SU-DHL-6 (cell line): ENCODE data around the gene KCNE4.

Experiments used
- H2AFZ ChIP-seq: fragments of 200-600 bp; sonication (generic); 2 replicates; pipeline ENCODE4 v1.6.1; 2014; ENCODE audit warnings: low read depth, mild to moderate bottlenecking, moderate library complexity, mixed read lengths, antibody characterized with exemption, low read length; ENCODE audit not compliant: severe bottlenecking
- H3F3A ChIP-seq: fragments of 200-600 bp; shearing (Covaris generic); 2 replicates; pipeline ENCODE4 v1.6.0; 2016; ENCODE audit warnings: antibody characterized with exemption, mild to moderate bottlenecking; ENCODE audit not compliant: insufficient read depth
- H3K27ac ChIP-seq: fragments of 200-600 bp; sonication (generic); 2 replicates; pipeline ENCODE4 v1.5.1; 2016; ENCODE audit warnings: low read depth, mild to moderate bottlenecking, low read length, moderate library complexity, mixed read lengths
- H3K27me3 ChIP-seq: fragments of 200-600 bp; sonication (generic), shearing (Covaris generic); 2 replicates; pipeline ENCODE4 v1.6.0; 2014; ENCODE audit warnings: mild to moderate bottlenecking, low read length
- H3K36me3 ChIP-seq: fragments of 200-600 bp; sonication (generic); 2 replicates; pipeline ENCODE4 v1.6.1; 2014; ENCODE audit warnings: mild to moderate bottlenecking, low read length, mixed read lengths
- H3K4me2 ChIP-seq: fragments of 300-600, 200-600 bp; shearing (Covaris generic), sonication (generic); 2 replicates; pipeline ENCODE4 v1.6.0; 2014; ENCODE audit warnings: low read length, low read depth, mild to moderate bottlenecking; ENCODE audit not compliant: poor library complexity, severe bottlenecking
- H3K4me3 ChIP-seq: fragments of 200-600 bp; sonication (generic); 2 replicates; pipeline ENCODE4 v1.5.1; 2014; ENCODE audit warnings: antibody characterized with exemption, low read length, mild to moderate bottlenecking, mixed read lengths; ENCODE audit not compliant: insufficient read depth, poor library complexity, severe bottlenecking
- H3K79me2 ChIP-seq: fragments of 200-600 bp; sonication (generic); 2 replicates; pipeline ENCODE4 v1.6.1; 2014; ENCODE audit warnings: mild to moderate bottlenecking, low read length, moderate library complexity; ENCODE audit not compliant: insufficient read depth
- H3K9ac ChIP-seq: fragments of 200-600 bp; sonication (generic); 2 replicates; pipeline ENCODE4 v1.7.0; 2014; ENCODE audit warnings: mild to moderate bottlenecking, low read length
- H3K9me2 ChIP-seq: fragments of 200-600 bp; sonication (generic); replicated peaks from 2 replicates; pipeline ENCODE4 v1.6.1; 2014; ENCODE audit warnings: low read length; ENCODE audit not compliant: insufficient read depth
- H3K9me3 ChIP-seq: fragments of 200-600 bp; sonication (generic); 2 replicates; pipeline ENCODE4 v1.6.1; 2014; ENCODE audit warnings: low read length, mixed read lengths; ENCODE audit not compliant: insufficient read depth
- H4K20me1 ChIP-seq: fragments of 200-600 bp; sonication (generic); 2 replicates; pipeline ENCODE4 v1.6.1; 2014; ENCODE audit warnings: low read depth, mild to moderate bottlenecking, antibody characterized with exemption, low read length, moderate library complexity, mixed read lengths
- EZH2phosphoT487 ChIP-seq: fragments of 200-600 bp; sonication (generic), shearing (Covaris generic); conservative IDR thresholded peaks from 2 replicates; pipeline ENCODE4 v1.6.1; 2018; ENCODE audit warnings: mild to moderate bottlenecking, antibody characterized with exemption, low read length, moderate library complexity, mixed read lengths
- TF ChIP-seq, protein P1 (sequence below): fragments of 200-600 bp; sonication (generic); IDR thresholded peaks from one replicate; pipeline ENCODE4 v1.5.1; 2017; ENCODE audit warnings: antibody characterized with exemption, mild to moderate bottlenecking, low read length, moderate library complexity; ENCODE audit not compliant: insufficient read depth, poor library complexity, severe bottlenecking

KCNE4 gene, protein sequence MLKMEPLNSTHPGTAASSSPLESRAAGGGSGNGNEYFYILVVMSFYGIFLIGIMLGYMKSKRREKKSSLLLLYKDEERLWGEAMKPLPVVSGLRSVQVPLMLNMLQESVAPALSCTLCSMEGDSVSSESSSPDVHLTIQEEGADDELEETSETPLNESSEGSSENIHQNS

DNA sequence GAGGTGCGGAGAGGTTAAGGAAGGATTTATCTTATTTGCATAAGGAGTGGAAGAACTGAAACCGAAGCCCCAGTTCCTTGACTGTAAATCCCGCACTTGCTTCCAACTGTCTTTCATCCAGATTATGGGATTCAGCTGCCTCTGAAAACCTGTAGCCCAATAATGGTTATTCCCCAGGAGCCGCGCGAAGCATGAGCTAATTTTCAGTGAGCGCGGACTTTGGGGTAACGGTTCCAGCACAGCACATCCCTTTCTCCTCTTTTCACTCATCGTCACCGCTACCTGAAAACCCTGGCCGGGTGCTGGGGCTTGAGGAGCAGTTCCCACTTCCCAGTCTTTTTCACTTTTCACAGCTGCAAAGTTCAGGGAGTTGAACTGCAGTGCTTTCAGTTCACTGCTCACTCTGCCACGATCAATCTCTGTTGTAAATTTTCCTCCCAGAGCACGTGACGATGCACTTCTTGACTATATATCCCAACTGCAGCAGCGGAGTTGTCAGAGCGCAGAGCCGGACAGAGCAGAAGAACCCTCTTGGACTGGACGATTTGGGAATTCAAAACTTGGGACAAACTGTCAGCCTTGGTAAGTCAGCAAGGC lies at the start of gene KCNE4:
Gene KCNE4, plus strand, starts transcription at position 498 of the 597 bp plus-strand sequence. CDS start 641 bp downstream, outside the sequence.
- TF ChIP-seq, protein P1, sequence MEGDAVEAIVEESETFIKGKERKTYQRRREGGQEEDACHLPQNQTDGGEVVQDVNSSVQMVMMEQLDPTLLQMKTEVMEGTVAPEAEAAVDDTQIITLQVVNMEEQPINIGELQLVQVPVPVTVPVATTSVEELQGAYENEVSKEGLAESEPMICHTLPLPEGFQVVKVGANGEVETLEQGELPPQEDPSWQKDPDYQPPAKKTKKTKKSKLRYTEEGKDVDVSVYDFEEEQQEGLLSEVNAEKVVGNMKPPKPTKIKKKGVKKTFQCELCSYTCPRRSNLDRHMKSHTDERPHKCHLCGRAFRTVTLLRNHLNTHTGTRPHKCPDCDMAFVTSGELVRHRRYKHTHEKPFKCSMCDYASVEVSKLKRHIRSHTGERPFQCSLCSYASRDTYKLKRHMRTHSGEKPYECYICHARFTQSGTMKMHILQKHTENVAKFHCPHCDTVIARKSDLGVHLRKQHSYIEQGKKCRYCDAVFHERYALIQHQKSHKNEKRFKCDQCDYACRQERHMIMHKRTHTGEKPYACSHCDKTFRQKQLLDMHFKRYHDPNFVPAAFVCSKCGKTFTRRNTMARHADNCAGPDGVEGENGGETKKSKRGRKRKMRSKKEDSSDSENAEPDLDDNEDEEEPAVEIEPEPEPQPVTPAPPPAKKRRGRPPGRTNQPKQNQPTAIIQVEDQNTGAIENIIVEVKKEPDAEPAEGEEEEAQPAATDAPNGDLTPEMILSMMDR, result no peak
- no peak for TF ChIP-seq EZH2phosphoT487
- H4K20me1 ChIP-seq, result no peaks in the 10 kb centered on the region
- H3K27me3 ChIP-seq, result no peaks in the 10 kb centered on the region
- H3K27ac ChIP-seq, result no peak within 1 kb of the TSS
- H3F3A ChIP-seq, result no peaks in the 10 kb centered on the region
- no peak within 1 kb of the TSS for H2AFZ ChIP-seq
- H3K9ac ChIP-seq, result no peak within 1 kb of the TSS
- H3K4me2 ChIP-seq, result no peak within 1 kb of the TSS
- no peaks in the 10 kb centered on the region for H3K79me2 ChIP-seq
- H3K9me3 ChIP-seq, result no peaks in the 10 kb centered on the region
- H3K36me3 ChIP-seq, result no peaks in the 10 kb centered on the region
- no peaks in the 10 kb centered on the region for H3K9me2 ChIP-seq
- no peak within 1 kb of the TSS for H3K4me3 ChIP-seq

DNA sequence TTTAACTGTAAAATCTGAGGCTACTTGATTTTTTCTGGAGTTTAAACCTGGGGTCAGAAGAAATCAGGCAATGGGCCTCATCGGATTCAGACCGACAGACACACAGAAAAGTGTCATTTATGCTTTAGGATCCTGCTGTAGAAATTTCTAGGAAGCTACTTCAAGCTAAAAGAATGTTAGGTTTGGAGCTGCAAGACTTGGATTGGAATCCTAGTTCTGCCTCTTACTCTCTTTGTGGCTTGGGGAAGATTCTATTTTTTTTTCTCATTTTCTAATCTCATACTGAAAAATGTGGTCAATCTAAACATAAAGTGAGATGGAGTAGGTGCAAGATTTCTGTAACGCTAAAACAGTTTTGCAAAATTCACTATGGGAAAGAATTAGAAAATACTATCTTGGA lies 48.8 kb upstream of the KCNE4 start:
- Histone ChIP-seq H3K9me2 (no peaks in the 10 kb centered on the region), H3K27ac (no peak overlapping the region), H3K9me3 (no peaks in the 10 kb centered on the region), H4K20me1 (no peaks in the 10 kb centered on the region), H3F3A (no peaks in the 10 kb centered on the region), H2AFZ (no peak overlapping the region), H3K36me3 (no peaks in the 10 kb centered on the region), H3K79me2 (no peaks in the 10 kb centered on the region), H3K9ac (no peak overlapping the region), H3K4me3 (no peak overlapping the region), H3K27me3 (no peaks in the 10 kb centered on the region; the same call in 1 of the 2 replicates), H3K4me2 (no peak overlapping the region)
- TF ChIP-seq, protein P1, result no peak
- TF ChIP-seq EZH2phosphoT487, result no peak

DNA sequence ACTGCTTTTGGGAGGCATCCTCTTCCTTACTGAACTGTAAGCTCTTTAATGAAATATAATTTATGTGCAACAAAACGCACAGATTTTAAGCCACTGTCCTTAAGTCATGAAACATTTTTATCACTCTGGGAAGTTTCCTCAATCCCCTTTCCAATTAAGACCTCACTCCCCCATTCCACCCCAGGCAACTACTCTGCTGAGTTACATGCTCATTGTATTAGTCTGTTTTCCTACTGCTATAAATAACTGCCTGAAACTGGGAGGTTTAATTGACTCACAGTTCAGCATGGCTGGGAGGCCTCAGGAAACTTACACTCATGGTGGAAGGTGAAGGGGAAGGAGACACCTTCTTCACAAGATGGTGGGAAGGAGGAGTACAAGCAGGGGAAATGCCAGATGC lies 46.5 kb upstream of the KCNE4 start:
- Histone ChIP-seq H3F3A (no peaks in the 10 kb centered on the region), H2AFZ (no peak overlapping the region), H3K9me2 (no peaks in the 10 kb centered on the region), H3K79me2 (no peaks in the 10 kb centered on the region), H3K27ac (no peak overlapping the region), H3K9ac (no peak overlapping the region), H3K4me3 (no peak overlapping the region), H3K9me3 (no peaks in the 10 kb centered on the region), H3K36me3 (no peaks in the 10 kb centered on the region), H3K27me3 (no peaks in the 10 kb centered on the region; the same call in 1 of the 2 replicates), H4K20me1 (no peaks in the 10 kb centered on the region), H3K4me2 (no peak overlapping the region)
- TF ChIP-seq EZH2phosphoT487, result no peak
- TF ChIP-seq, protein P1, result no peak
